Measurements from ENCODE around the gene ACACA. TPM values are rescaled to one million over a fixed set of nuclear protein-coding genes. Genes with fewer than 3 reads are reported as not detected.
"Not testable (repeated sequence)": the region's sequence is repeated elsewhere in the genome, so short reads cannot be mapped to it uniquely, and the experiment has no call there.

ACACA gene
- total RNA-seq, 1 donor from 2014 or later = 122 TPM

GRCh38 chr17:37358830-37359681 is 47.6 kb downstream of the ACACA start:
- intact Hi-C loops (cut with micrococcal nuclease) = loop anchor here (1.0 to 10.0 kb wide), 7 partner anchors 14 to 1386 kb away; partner anchors contain the start of genes ACACA, DUSP14, PCGF2 and SOCS7
- peak; percentile 90 for DNase-seq (ENCODE audit: low spot score)
- no peaks in the 10 kb centered on the region for H3K9me3 Mint-ChIP-seq
- H3K27ac Mint-ChIP-seq = peak overlapping the region; percentile 92
- H3K27me3 Mint-ChIP-seq (ENCODE audit: insufficient read depth) = no peaks in the 10 kb centered on the region
- peak overlapping the region; percentile 98 for H3K4me3 Mint-ChIP-seq
- peaks cover 32% of the 10 kb centered on the region for H3K4me1 Mint-ChIP-seq (ENCODE audit: low read depth)
- peaks cover 17% of the 10 kb centered on the region for H3K36me3 Mint-ChIP-seq (ENCODE audit: low read depth)

- Mint-ChIP-seq H3K4me1 (ENCODE audit: low read depth) (peaks cover 32% of the 10 kb centered on the region), H3K27ac (peak overlapping the region; percentile 92), H3K36me3 (ENCODE audit: low read depth) (peaks cover 17% of the 10 kb centered on the region), H3K4me3 (peak overlapping the region; percentile 98), H3K9me3 (no peaks in the 10 kb centered on the region), H3K27me3 (ENCODE audit: insufficient read depth) (no peaks in the 10 kb centered on the region)
- intact Hi-C loops (cut with micrococcal nuclease) = loop anchor here (2.0 to 10.0 kb wide), 5 partner anchors 13 to 1387 kb away; partner anchors contain the start of genes DUSP14, PCGF2, SOCS7 and SYNRG
- DNase-seq (ENCODE audit: low spot score) = peak; percentile 11
Observed at GRCh38 chr17:37358098-37358829, 48.4 kb downstream of the ACACA start.

DNA sequence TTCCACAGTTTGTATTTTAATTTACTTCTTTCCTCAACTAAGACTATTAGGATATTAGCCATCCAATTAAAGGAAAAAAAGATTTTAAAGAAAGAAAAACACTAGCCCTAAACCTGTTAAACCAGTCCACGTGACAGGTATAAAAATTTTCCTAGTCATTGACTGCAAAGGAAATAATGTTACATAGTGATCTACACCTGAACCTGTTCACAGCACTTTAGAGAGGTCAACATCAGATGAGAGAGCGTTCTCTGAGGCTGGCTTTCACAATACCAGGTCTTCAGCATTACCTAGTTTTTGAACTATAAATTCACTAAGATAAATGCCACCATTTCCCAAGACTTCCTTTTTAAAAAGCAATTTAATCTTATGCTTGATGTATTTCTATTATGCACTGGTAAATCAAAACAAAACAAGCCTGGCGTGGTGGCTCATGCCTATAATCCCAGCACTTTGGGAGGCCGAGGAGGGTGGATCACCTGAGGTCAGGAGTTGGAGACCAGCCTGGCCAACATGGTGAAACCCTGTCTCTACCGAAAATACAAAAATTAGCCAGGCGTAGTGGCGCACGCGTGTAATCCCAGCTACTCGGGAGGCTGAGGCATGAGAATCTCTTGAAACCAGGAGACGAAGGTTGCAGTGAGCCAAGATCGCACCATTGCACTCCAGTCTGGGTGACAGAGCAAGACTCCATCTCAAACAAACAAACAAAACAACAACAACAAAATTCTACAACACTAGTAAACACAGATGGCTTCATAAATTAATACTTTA is 49.7 kb downstream of the ACACA start:
- peaks cover 17% of the 10 kb centered on the region for H3K36me3 Mint-ChIP-seq (ENCODE audit: low read depth)
- intact Hi-C loops (cut with micrococcal nuclease) = loop anchor here (10.0 kb wide), 1 partner anchor 1388 kb away; the partner anchor contains the start of gene PCGF2
- peaks cover 32% of the 10 kb centered on the region for H3K4me1 Mint-ChIP-seq (ENCODE audit: low read depth)
- H3K27ac Mint-ChIP-seq; DNase-seq (ENCODE audit: low spot score); H3K27me3 Mint-ChIP-seq (ENCODE audit: insufficient read depth); H3K9me3 Mint-ChIP-seq: not testable (repeated sequence)
- peak overlapping the region; percentile 98 for H3K4me3 Mint-ChIP-seq

DNA sequence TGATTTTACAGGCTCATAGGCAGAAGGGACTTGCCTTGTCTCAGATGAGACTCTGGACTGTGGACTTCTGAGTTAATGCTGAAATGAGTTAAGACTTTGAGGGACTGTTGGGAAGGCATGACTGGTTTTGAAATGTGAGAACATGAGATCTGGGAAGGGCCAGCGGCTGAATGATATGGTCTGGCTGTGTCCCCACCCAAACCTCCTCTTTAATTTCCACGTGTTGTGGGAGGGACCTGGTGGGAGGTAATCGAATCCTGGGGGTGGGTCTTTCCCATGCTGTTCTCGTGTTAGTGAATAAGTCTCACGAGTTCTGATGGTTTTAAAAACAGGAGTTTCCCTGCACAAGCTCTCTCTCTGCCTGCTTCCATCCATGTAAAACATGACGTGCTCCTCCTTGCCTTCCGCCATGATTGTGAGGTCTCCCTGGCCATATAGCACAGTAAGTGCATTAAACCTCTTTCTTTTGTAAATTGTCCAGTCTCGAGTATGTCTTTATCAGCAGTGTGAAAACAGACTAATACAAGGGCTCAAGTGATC is 59.7 kb downstream of the ACACA start:
- Mint-ChIP-seq H3K4me1 (ENCODE audit: low read depth) (peaks cover 22% of the 10 kb centered on the region), H3K36me3 (ENCODE audit: low read depth) (peaks cover 15% of the 10 kb centered on the region)
- H3K9me3 Mint-ChIP-seq; intact Hi-C loops (cut with micrococcal nuclease); H3K4me3 Mint-ChIP-seq; H3K27me3 Mint-ChIP-seq (ENCODE audit: insufficient read depth); H3K27ac Mint-ChIP-seq; DNase-seq (ENCODE audit: low spot score): not testable (repeated sequence)

GRCh38 chr17:37344519-37344918 is 62.1 kb downstream of the ACACA start:
- DNase-seq (ENCODE audit: low spot score) = no peak
- no peak overlapping the region for H3K4me3 Mint-ChIP-seq
- H3K4me1 Mint-ChIP-seq (ENCODE audit: low read depth) = peaks cover 22% of the 10 kb centered on the region
- peak overlapping the region; percentile 29 for H3K27ac Mint-ChIP-seq
- intact Hi-C loops (cut with micrococcal nuclease) = loop anchor here (2.0 kb wide), 1 partner anchor 14 kb away; no protein-coding TSS in a partner anchor
- no peaks in the 10 kb centered on the region for H3K27me3 Mint-ChIP-seq (ENCODE audit: insufficient read depth)
- H3K9me3 Mint-ChIP-seq = no peaks in the 10 kb centered on the region
- H3K36me3 Mint-ChIP-seq (ENCODE audit: low read depth) = peaks cover 18% of the 10 kb centered on the region

DNA sequence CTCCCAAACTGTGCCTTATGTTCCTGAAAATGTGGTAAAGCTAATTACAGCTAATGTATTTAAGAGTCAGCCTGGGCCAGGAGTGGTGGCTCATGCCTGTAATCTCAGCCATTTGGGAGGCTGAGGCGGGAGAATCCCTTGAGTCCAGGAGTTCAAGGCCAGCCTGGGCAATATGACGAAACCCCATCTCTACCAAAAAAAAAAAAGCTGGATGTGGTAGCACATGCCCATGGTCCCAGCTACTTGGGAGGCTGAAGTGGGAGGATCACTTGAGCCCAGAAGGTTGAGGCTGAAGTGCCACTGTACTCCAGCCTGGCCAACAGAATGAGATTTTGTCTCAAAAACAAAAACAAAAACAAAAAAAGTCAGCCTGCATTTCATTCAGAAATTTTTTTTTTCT is 64.0 kb downstream of the ACACA start:
- Mint-ChIP-seq H3K4me1 (ENCODE audit: low read depth) (peaks cover 22% of the 10 kb centered on the region), H3K36me3 (ENCODE audit: low read depth) (peaks cover 22% of the 10 kb centered on the region), H3K4me3 (no peak overlapping the region), H3K27me3 (ENCODE audit: insufficient read depth) (no peaks in the 10 kb centered on the region), H3K27ac (no peak overlapping the region), H3K9me3 (no peaks in the 10 kb centered on the region)
- intact Hi-C loops (cut with micrococcal nuclease) = no loop called here
- no peak for DNase-seq (ENCODE audit: low spot score)

DNA sequence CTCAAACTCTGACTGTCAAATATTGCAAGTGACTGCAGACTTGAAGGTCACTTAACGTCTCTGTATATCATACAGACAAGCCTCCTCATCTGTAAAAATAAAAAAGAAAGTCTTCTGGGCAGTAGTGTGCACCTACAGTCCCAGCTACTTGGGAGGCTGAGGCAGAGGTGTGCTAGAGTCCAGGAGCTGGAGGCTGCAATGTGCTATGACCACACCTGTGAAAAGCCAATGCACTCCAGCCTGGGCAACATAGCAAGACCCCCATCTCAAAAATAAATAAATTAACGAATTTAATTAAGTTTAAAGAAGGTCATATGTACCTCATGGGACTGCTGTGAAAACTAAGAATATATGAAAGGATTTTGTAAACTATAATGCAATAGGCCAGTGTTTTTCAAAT is 65.8 kb downstream of the ACACA start:
- Mint-ChIP-seq H3K9me3 (no peaks in the 10 kb centered on the region), H3K4me1 (ENCODE audit: low read depth) (peaks cover 13% of the 10 kb centered on the region), H3K27ac (no peak overlapping the region), H3K4me3 (no peak overlapping the region), H3K27me3 (ENCODE audit: insufficient read depth) (no peaks in the 10 kb centered on the region), H3K36me3 (ENCODE audit: low read depth) (peaks cover 21% of the 10 kb centered on the region)
- DNase-seq (ENCODE audit: low spot score) = no peak
- intact Hi-C loops (cut with micrococcal nuclease) = no loop called here

- intact Hi-C loops (cut with micrococcal nuclease) = no loop called here
- DNase-seq (ENCODE audit: low spot score) = no peak
- Mint-ChIP-seq H3K4me3 (no peak overlapping the region), H3K27ac (no peak overlapping the region), H3K27me3 (ENCODE audit: insufficient read depth) (no peaks in the 10 kb centered on the region), H3K9me3 (no peaks in the 10 kb centered on the region), H3K4me1 (ENCODE audit: low read depth) (peaks cover under 1% of the 10 kb centered on the region), H3K36me3 (ENCODE audit: low read depth) (peaks cover 13% of the 10 kb centered on the region)
Observed at GRCh38 chr17:37339321-37339720, 67.3 kb downstream of the ACACA start.

GRCh38 chr17:37338847-37339246 is 67.8 kb downstream of the ACACA start:
- H3K4me3 Mint-ChIP-seq = no peak overlapping the region
- no peaks in the 10 kb centered on the region for H3K4me1 Mint-ChIP-seq (ENCODE audit: low read depth)
- peaks cover 15% of the 10 kb centered on the region for H3K36me3 Mint-ChIP-seq (ENCODE audit: low read depth)
- intact Hi-C loops (cut with micrococcal nuclease) = no loop called here
- no peaks in the 10 kb centered on the region for H3K9me3 Mint-ChIP-seq
- H3K27me3 Mint-ChIP-seq (ENCODE audit: insufficient read depth) = no peaks in the 10 kb centered on the region
- no peak overlapping the region for H3K27ac Mint-ChIP-seq
- DNase-seq (ENCODE audit: low spot score) = no peak

GRCh38 chr17:37327341-37328090 is 79.1 kb downstream of the ACACA start:
- Mint-ChIP-seq H3K27ac (no peak overlapping the region), H3K36me3 (ENCODE audit: low read depth) (peaks cover 20% of the 10 kb centered on the region), H3K27me3 (ENCODE audit: insufficient read depth) (no peaks in the 10 kb centered on the region), H3K4me3 (no peak overlapping the region), H3K4me1 (ENCODE audit: low read depth) (no peaks in the 10 kb centered on the region), H3K9me3 (no peaks in the 10 kb centered on the region)
- no peak for DNase-seq (ENCODE audit: low spot score)
- intact Hi-C loops (cut with micrococcal nuclease) = no loop called here

- H3K4me3 Mint-ChIP-seq = no peak overlapping the region
- no peaks in the 10 kb centered on the region for H3K9me3 Mint-ChIP-seq
- no peak for DNase-seq (ENCODE audit: low spot score)
- no peak overlapping the region for H3K27ac Mint-ChIP-seq
- no peaks in the 10 kb centered on the region for H3K4me1 Mint-ChIP-seq (ENCODE audit: low read depth)
- H3K36me3 Mint-ChIP-seq (ENCODE audit: low read depth) = peaks cover 13% of the 10 kb centered on the region
- H3K27me3 Mint-ChIP-seq (ENCODE audit: insufficient read depth) = no peaks in the 10 kb centered on the region
- intact Hi-C loops (cut with micrococcal nuclease) = no loop called here
Observed at GRCh38 chr17:37322826-37323561, 83.6 kb downstream of the ACACA start.
